ENCODE results near the gene LRRC41.

DNA sequence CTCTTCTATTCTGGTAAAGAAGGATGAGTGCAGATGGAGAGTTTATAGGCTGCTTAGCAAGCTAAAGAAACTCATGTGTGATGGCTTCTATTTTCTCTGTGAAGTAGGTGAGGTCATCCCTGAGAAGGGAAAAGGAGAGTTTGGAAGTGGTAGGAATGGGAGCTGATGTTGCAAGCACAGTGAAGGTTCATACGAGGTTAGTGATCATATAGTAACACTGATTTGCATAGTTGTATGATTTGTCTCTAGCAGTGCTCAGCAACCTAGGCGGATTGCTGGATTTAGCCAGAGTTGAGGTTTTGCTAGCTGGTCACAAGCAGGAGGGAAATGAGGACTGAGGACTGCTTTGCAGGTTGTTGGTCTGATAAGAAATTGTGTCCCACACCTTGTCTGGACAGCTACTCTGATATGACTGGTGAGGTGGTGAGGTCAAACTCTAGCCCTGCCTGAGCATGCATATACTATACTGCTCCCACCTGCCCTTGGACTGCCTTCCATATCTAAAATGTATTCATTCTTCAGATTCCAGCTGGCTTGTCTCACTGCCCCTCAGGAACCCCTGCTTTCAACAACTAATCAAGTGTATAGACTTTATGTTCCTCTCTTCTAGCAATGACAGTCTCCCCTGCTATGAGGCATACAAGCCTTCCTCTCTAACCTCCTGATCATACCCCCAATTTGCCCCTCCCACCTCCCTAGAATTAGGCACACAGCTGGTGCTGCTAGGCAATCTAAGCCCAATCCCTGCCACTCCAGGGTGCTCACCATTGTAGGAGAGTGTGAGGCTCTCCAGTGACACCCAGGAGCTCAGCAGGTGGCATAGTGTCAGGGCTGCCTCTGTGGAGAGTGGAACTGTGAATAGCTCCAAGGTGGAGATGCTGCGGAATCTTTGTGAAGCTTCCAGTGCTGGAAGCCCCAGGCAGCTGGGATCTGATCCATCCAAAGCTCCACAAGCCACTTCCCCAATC lies 18.5 kb downstream of the LRRC41 start:
- TF ChIP-seq, protein P1, sequence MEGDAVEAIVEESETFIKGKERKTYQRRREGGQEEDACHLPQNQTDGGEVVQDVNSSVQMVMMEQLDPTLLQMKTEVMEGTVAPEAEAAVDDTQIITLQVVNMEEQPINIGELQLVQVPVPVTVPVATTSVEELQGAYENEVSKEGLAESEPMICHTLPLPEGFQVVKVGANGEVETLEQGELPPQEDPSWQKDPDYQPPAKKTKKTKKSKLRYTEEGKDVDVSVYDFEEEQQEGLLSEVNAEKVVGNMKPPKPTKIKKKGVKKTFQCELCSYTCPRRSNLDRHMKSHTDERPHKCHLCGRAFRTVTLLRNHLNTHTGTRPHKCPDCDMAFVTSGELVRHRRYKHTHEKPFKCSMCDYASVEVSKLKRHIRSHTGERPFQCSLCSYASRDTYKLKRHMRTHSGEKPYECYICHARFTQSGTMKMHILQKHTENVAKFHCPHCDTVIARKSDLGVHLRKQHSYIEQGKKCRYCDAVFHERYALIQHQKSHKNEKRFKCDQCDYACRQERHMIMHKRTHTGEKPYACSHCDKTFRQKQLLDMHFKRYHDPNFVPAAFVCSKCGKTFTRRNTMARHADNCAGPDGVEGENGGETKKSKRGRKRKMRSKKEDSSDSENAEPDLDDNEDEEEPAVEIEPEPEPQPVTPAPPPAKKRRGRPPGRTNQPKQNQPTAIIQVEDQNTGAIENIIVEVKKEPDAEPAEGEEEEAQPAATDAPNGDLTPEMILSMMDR (IDR thresholded peaks at IDR 0.05): no peak
- no peak for TF ChIP-seq POLR2A (IDR thresholded peaks at IDR 0.05)
